PC-3 (cell line): Measurements from ENCODE around the gene FST. TPM values are rescaled to one million over a fixed set of nuclear protein-coding genes. Genes with fewer than 3 reads are reported as not detected.

ENCODE experiments used
- ATAC-seq: fragments of 200-7000 bp; cut with Tn5 transposase; 2 replicates; pipeline ENCODE4 v1.9.1; 2020; ENCODE audit warnings: mild to moderate bottlenecking, moderate library complexity
- BruUV-seq: library from RNA; stranded (reverse); fragments of 400-500 nt; replicated peaks from 2 replicates; lab custom pipeline; 2021; lab: Mats Ljungman, UMichigan
- CTCF ChIA-PET: fragments of 300-600 bp; sonication (Branson Sonifier 250); formaldehyde crosslinking; loops from one replicate; lab custom pipeline; 2022; ENCODE audit warnings: antibody characterized with exemption; lab: Charles Lee
- POLR2A ChIA-PET: fragments of 300-600 bp; sonication (Branson Sonifier 250); formaldehyde crosslinking; loops from one replicate; lab custom pipeline; 2022; ENCODE audit warnings: antibody characterized with exemption; ENCODE audit not compliant: unreplicated experiment; lab: Charles Lee
- DNase-seq: peaks from one replicate; pipeline ENCODE4 v3.0.0-alpha.2; 2015
- H2AFZ ChIP-seq: fragments of 300-600 bp; sonication (generic); 2 replicates; pipeline ENCODE4 v1.6.0; 2016; ENCODE audit warnings: antibody characterized with exemption, low read length
- H3F3A ChIP-seq: fragments of 300-600 bp; sonication (generic); one replicate; pipeline ENCODE4 v1.6.0; 2017; ENCODE audit warnings: antibody characterized with exemption, low read length, control low read depth, mild to moderate bottlenecking; ENCODE audit not compliant: unreplicated experiment
- H3K27ac ChIP-seq: fragments of 300-600 bp; sonication (generic); 2 replicates; pipeline ENCODE4 v1.5.1; 2016; ENCODE audit warnings: mild to moderate bottlenecking, low read length
- H3K27me3 ChIP-seq: fragments of 300-600 bp; sonication (generic); 2 replicates; pipeline ENCODE4 v1.6.1; 2016; ENCODE audit warnings: low read length, mixed read lengths
- H3K36me3 ChIP-seq: fragments of 300-600 bp; sonication (generic); 2 replicates; pipeline ENCODE4 v1.6.1; 2016; ENCODE audit warnings: low read depth, mixed run types, low read length, mixed read lengths
- H3K4me1 ChIP-seq: fragments of 300-600 bp; sonication (generic); 2 replicates; pipeline ENCODE4 v1.5.1; 2016; ENCODE audit warnings: low read length; ENCODE audit not compliant: insufficient read depth
- H3K4me2 ChIP-seq: fragments of 300-600 bp; sonication (generic); 2 replicates; pipeline ENCODE4 v1.6.0; 2016; ENCODE audit warnings: low read length
- H3K4me3 ChIP-seq: fragments of 300-600 bp; sonication (generic); 2 replicates; pipeline ENCODE4 v1.5.1; 2016; ENCODE audit warnings: mild to moderate bottlenecking, low read length, mixed read lengths
- H3K79me2 ChIP-seq: fragments of 300-600 bp; sonication (generic); 2 replicates; pipeline ENCODE4 v1.6.1; 2017; ENCODE audit warnings: low read length, mixed read lengths
- H3K9ac ChIP-seq: fragments of 300-600 bp; sonication (generic); 2 replicates; pipeline ENCODE4 v1.6.0; 2016; ENCODE audit warnings: mild to moderate bottlenecking, low read length
- H3K9me2 ChIP-seq: fragments of 300-600 bp; sonication (generic); replicated peaks from 2 replicates; pipeline ENCODE4 v1.6.1; 2016; ENCODE audit warnings: mixed run types, low read length, mixed read lengths
- H3K9me3 ChIP-seq: fragments of 300-600 bp; sonication (generic); 2 replicates; pipeline ENCODE4 v1.6.1; 2016; ENCODE audit warnings: low read length, mixed read lengths
- H4K20me1 ChIP-seq: fragments of 300-600 bp; sonication (generic); 2 replicates; pipeline ENCODE4 v1.6.1; 2016; ENCODE audit warnings: low read length, mixed read lengths
- EZH2 ChIP-seq: fragments of 300-600 bp; sonication (generic); IDR thresholded peaks from one replicate; pipeline ENCODE4 v1.6.1; 2017; ENCODE audit warnings: antibody characterized with exemption, mild to moderate bottlenecking, low read length; ENCODE audit not compliant: unreplicated experiment
- EZH2phosphoT487 ChIP-seq: fragments of 300-600 bp; sonication (generic); IDR thresholded peaks from 2 replicates; pipeline ENCODE4 v1.6.1; 2018; ENCODE audit warnings: mild to moderate bottlenecking, antibody characterized with exemption, low read length, borderline replicate concordance
- intact Hi-C: fragments of 100-400 bp; cut with micrococcal nuclease; formaldehyde crosslinking; loops from 2 replicates; pipeline ENCODE4 v1.9.0; 2023
- total RNA-seq: library from RNA; depleted of rRNA; stranded (reverse); fragments of >200 nt; gene quantifications from 2 replicates; pipeline ENCODE4 v1.2.3, GENCODE V29; 2014
- TF ChIP-seq, protein P1 (sequence below): fragments of 300-600 bp; sonication (generic); conservative IDR thresholded peaks from 2 replicates; pipeline ENCODE4 v1.5.1; 2017; ENCODE audit warnings: antibody characterized with exemption, low read depth, mild to moderate bottlenecking, low read length

Gene FST
- total RNA-seq, 1 experiment from 2014 or later, result 403 TPM

DNA sequence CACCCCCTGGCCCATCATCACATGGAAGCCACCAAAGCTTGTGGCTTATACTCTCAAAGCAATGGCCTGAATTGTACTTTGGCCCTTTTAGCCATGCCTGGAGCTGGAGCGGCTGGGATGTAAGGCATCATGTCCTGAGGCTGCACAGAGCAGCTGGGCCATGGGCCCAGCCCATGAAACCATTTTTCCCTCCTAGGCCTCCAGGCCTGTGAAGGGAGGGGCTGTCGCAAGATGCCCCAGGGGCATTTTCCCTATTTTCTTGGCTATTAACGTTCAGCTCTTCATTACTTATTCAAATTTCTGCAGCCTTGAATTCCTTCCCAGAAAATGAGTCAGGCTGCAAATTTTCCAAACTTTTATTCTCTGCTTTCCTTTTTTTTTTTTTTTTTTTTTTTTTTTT is 27.7 kb downstream of the FST start:
- TF ChIP-seq EZH2phosphoT487, result no peak
- TF ChIP-seq, protein P1, sequence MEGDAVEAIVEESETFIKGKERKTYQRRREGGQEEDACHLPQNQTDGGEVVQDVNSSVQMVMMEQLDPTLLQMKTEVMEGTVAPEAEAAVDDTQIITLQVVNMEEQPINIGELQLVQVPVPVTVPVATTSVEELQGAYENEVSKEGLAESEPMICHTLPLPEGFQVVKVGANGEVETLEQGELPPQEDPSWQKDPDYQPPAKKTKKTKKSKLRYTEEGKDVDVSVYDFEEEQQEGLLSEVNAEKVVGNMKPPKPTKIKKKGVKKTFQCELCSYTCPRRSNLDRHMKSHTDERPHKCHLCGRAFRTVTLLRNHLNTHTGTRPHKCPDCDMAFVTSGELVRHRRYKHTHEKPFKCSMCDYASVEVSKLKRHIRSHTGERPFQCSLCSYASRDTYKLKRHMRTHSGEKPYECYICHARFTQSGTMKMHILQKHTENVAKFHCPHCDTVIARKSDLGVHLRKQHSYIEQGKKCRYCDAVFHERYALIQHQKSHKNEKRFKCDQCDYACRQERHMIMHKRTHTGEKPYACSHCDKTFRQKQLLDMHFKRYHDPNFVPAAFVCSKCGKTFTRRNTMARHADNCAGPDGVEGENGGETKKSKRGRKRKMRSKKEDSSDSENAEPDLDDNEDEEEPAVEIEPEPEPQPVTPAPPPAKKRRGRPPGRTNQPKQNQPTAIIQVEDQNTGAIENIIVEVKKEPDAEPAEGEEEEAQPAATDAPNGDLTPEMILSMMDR, result no peak
- TF ChIP-seq EZH2, result no peak
- ATAC-seq (no peak), DNase-seq (no peak)
- no peak overlapping the region for H2AFZ ChIP-seq
- ChIA-PET CTCF (no interaction called here), POLR2A (no interaction called here)
- H3F3A ChIP-seq, result no peaks in the 10 kb centered on the region
- H3K36me3 ChIP-seq, result no peaks in the 10 kb centered on the region
- H3K4me3 ChIP-seq, result no peak overlapping the region
- no peaks in the 10 kb centered on the region for H3K9me3 ChIP-seq
- BruUV-seq, result no TSS peak
- H3K4me2 ChIP-seq, result no peak overlapping the region
- H3K4me1 ChIP-seq, result no peaks in the 10 kb centered on the region
- H3K9me2 ChIP-seq, result no peaks in the 10 kb centered on the region
- H4K20me1 ChIP-seq, result no peaks in the 10 kb centered on the region
- no peaks in the 10 kb centered on the region for H3K79me2 ChIP-seq
- H3K27me3 ChIP-seq, result no peaks in the 10 kb centered on the region
- intact Hi-C loops, result no loop called here
- no peak overlapping the region for H3K27ac ChIP-seq
- no peak overlapping the region for H3K9ac ChIP-seq

DNA sequence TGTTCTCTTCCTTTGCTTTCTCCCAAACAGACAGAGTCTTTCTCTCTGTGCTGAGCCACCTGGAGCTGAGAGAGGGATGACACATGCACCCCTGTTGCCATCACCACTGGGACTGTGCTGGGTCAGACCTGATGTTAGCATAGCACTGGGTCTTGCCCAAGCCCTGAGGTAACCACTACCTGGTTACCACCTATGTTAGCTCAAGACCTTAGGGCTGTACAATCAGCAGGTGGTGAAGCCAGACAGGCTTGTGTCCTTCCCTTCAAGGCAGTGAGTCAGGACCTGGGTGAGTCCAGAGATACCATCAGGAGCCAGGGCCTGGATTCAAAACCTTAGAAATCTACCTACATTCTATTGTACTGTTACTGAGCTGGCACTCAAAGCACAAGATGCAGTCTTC is 32.1 kb downstream of the FST start:
- DNase-seq, result no peak

DNA sequence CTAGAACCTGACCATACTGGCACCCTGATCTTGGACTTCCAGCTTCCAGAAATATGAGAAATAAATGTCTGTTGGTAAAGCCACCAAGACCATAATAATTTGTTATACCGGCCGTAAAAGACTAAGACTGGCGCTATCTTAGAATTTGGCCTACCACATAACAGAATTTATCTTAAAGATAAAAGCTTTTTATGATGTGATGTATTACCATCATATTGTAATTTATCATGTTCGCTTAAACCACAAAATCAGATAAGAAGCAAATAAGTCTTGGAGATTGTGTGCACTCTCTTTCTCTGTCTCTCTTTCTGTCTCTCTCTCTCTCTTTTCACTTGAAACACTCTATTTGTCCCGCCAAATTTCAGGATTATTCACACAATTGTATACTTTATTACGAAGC is 35.6 kb downstream of the FST start:
- ChIA-PET POLR2A (no interaction called here), CTCF (no interaction called here)
- intact Hi-C loops, result no loop called here
- Histone ChIP-seq H3K4me1 (peaks cover 7% of the 10 kb centered on the region), H3K36me3 (no peaks in the 10 kb centered on the region), H2AFZ (no peak overlapping the region), H4K20me1 (no peaks in the 10 kb centered on the region), H3K9me3 (no peaks in the 10 kb centered on the region), H3K27me3 (no peaks in the 10 kb centered on the region), H3K4me3 (no peak overlapping the region), H3K9me2 (no peaks in the 10 kb centered on the region), H3K4me2 (no peak overlapping the region), H3K79me2 (no peaks in the 10 kb centered on the region), H3K9ac (no peak overlapping the region), H3F3A (no peaks in the 10 kb centered on the region), H3K27ac (no peak overlapping the region)
- no TSS peak for BruUV-seq
- DNase-seq (no peak), ATAC-seq (no peak)
- TF ChIP-seq EZH2 (no peak), EZH2phosphoT487 (no peak)
- TF ChIP-seq, protein P1, result no peak

More for the DNA sequence above, 32.1 kb downstream of the FST start:
- no peak overlapping the region for H3K27ac ChIP-seq
- no peaks in the 10 kb centered on the region for H3K9me3 ChIP-seq
- H3K36me3 ChIP-seq, result no peaks in the 10 kb centered on the region
- no peak overlapping the region for H2AFZ ChIP-seq
- H3K9ac ChIP-seq, result no peak overlapping the region
- intact Hi-C loops, result no loop called here
- H3K9me2 ChIP-seq, result no peaks in the 10 kb centered on the region
- H3F3A ChIP-seq, result no peaks in the 10 kb centered on the region
- H3K27me3 ChIP-seq, result no peaks in the 10 kb centered on the region
- no TSS peak for BruUV-seq
- ChIA-PET POLR2A (no interaction called here), CTCF (no interaction called here)
- TF ChIP-seq, protein P1, result no peak
- TF ChIP-seq EZH2phosphoT487, result no peak
- TF ChIP-seq EZH2, result no peak
- no peaks in the 10 kb centered on the region for H4K20me1 ChIP-seq
- H3K79me2 ChIP-seq, result no peaks in the 10 kb centered on the region
- no peak for ATAC-seq
- H3K4me2 ChIP-seq, result no peak overlapping the region
- H3K4me3 ChIP-seq, result no peak overlapping the region
- peaks cover 3% of the 10 kb centered on the region; the same call in 1 of the 2 replicates for H3K4me1 ChIP-seq
